ENCODE data around the gene DYNLT3.

Gene DYNLT3, protein sequence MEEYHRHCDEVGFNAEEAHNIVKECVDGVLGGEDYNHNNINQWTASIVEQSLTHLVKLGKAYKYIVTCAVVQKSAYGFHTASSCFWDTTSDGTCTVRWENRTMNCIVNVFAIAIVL

DNA sequence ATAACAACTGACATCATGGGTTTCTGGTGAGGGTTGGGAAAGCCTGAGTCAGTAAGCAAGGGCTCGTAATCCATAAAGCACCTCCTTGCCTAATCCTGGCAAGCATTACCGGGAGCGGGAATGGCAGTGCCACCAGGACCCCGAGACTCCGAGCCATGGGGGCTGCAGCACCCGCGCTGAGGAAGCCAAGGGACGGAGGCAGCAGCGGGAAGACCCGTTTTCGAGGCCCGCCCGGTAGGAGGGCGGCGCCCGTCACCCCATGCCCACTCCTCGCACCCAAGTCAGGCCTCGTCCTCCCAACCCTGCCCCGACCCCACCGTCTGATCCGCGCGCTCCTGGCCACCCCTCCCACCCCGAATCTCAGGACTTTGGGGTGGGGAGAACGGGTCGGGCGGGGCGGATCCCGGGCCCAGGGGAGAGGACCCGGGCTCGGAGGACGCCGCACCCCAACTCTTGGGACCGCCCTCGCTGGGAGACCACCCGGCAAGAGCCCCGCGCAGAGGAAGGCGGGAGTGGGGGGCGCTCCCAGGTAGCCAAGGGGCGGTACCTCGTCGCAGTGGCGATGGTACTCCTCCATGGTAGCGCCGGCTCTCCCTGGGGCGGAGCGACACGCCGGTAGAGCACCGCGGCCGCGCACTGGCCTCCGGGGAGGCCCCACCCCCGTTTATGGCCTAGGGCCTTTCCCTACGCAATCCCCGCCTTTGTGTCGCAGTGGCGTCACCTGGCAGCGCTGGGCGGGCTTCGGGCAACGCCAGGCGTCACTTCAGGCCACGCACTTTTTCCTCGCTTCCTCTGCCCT, at the start of gene DYNLT3:
DYNLT3 (minus strand) TSS at position 638 of the 799 bp plus-strand sequence; CDS start at position 577, 61 bp downstream.
- peak; percentile 50 to 64 (median 58) for DNase-seq (ENCODE audit: low read depth in 3 of 3)

DNA sequence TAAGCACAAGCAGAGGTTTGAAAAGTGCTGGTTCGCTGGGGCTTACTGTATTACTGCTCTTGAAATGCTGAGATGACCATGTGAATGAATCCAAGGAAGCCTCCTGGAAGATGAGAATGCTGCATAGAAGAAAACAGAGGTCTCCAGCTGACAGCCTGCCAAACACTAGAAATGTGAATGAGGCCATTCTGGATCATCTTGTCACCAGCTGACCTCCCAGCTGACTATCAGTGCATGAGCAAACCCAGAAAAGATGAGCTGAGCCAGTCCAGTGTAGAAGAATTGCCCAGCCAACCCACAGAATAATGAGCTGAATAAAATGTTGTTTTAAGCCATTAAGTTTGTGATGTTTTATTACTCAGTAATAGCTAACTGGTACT, 49.1 kb upstream of the DYNLT3 start:
- DNase-seq (ENCODE audit: low read depth in 3 of 3) = no peak

DNA sequence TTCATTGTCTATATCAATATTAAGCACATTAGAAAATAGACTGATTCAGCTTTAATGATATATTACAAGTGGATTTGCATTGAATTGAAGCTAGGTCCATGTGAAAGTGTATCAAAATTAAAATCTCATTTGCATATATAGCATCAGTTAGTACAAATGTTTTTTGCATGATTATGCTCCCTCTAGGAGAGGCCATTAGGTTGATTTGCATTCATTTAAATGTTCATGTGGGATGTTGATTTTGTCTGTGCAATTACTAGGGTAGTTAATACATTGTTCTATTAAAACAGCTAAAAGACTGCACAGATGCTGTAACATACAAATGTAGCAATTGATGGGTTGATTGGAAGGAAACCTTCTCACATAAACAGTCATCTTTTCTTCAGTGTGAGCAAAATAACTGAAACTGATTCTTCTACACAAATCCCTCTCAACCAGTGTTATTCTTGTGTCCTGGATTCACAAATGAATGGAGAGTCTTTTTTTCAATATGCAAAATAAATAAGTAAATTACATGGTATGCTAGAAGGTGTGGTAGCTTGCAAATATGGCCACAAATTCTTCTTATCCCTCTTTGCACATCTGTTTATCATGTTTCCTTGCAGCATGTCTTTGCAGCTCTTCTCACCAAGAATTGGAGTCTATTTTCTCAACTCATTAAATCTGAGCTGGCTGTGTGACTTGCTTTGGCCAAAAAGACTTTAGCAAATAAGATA, 48.6 kb upstream of the DYNLT3 start:
- DNase-seq (ENCODE audit: low read depth in 3 of 3) = no peak

DNA sequence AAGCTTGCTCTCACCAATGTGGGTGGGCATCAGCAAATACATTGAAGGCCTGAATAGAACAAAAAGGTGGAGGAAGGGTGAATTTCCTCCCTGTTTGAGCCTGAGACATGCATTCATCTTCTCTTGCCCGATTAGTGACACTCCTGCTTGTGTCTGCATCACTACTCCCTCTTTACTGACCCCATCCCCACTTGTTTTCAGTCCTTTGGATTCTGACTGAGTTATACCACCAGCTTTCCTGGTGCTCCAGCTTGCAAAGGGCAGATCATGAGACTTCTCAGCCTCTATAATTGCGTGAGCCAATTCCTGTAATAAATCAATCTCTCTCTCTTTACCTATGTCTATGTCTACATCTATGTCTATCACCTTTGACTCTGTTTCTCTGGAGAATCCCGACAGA, 47.4 kb upstream of the DYNLT3 start:
- DNase-seq (ENCODE audit: low read depth in 3 of 3) = no peak

DNA sequence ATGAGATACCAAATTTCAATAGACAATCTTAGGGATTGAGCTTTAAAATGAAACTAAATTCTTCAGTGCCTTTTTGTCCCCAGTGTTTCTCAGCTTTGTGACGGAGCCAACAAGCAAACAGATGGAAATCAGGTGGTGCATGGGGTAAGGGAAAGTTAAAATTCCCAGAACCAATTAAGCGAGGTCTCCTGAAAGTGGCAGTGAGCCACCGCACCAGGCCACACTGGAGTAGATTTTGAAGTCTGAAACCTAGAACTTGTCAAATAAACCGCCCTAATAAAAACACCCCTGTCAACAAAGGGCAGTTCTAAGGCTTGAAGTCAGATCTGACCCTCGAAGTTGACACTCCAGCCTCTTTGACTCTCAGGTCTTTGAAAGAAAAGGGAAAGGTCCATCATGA, 40.6 kb upstream of the DYNLT3 start:
- DNase-seq (ENCODE audit: low read depth in 3 of 3) = no peak

DNA sequence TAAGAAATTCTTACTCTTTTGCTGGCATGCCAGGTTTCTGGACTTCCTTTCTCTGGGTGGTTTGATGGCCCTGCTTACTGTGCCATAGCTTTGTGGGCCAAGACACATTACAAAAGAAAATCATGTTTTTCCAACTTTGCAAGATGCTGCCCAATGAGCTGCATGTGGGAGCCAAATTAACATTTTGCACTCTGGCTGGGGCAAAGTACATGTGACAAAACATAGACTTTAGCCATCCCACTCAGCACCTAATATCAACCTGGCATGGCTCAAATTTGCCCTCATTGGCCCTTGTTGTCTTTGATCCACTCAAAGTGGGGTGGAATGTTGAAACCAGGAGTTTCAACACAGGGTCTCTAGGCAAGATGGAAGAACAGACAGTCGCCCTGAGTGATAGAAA, 40.0 kb upstream of the DYNLT3 start:
- DNase-seq (ENCODE audit: low read depth in 3 of 3) = no peak

DNA sequence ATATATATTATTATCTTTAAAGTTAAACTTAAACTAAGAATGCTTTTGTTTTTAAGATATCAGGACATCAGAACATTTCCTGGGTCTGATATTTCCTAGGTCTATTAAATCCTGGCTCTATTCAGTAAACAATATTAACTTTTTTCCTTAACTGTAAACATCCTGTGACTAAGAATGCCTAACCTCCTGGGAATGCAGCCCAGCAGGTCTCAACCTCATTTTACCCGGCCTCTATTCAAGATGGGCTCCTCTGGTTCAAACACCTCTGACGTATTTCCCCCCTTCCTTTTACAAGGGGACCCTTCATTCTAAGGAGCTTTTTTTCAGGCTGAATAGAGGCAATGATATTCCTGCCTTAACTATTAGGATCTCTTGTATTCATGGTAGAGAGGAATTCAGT, 35.8 kb upstream of the DYNLT3 start:
- no peak for DNase-seq (ENCODE audit: low read depth in 3 of 3)

DNA sequence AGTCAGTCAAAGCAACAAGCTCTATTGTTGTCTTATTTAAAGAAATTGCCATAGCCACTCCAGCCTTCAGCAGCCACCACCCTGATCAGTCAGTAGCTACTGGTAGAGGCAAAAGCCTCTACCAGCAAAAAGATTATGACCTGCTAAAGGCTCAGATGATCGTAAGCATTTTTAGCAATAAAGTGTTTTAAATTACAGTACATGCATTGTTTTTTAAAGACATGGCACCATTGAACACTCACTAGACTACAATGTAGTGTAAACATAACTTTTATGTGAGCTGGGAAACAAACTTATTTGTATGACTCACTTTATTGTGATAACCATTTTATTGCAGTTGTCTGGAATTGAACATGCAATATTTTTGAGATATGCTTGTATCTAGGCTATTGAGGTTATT, 32.3 kb upstream of the DYNLT3 start:
- no peak for DNase-seq (ENCODE audit: low read depth in 3 of 3)

DNA sequence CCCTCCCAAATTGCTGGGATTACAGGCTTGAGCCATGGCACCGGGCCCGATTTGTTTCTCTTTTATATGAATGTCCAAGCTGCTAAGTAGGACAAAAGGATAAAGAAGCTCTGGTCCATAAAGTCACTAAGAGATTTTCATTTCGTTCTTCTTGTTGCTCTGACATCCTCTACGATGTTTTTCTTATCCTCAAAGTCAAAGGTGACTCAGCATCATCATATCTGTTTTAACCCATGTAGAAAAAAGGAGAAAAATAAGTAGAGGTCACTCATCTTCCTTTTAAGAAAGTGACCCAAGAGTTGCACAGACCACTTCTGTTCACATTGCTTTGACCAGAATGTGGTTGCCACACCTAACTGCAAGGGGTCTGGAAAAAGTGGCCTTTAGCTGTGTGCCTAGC, 29.3 kb upstream of the DYNLT3 start:
- no peak for DNase-seq (ENCODE audit: low read depth in 3 of 3)

DNA sequence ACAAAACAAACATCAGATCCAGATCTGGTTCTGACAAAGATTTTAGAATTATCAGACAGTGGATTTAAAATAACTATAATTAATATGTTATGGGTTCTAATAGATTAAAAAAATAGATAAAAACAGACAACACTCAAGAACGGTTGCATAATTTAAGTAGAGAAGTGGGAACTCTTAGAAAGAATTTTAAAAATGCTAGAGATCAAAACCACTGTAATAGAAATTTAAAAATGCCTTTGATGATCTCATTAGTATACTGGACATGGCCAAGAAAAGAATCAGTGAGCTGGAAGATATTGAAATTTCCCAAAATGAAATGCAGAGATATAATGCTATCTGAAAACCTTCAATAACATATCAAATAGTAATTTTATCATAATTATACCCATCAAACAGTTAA, 28.3 kb upstream of the DYNLT3 start:
- DNase-seq (ENCODE audit: low read depth in 3 of 3) = no peak

DNA sequence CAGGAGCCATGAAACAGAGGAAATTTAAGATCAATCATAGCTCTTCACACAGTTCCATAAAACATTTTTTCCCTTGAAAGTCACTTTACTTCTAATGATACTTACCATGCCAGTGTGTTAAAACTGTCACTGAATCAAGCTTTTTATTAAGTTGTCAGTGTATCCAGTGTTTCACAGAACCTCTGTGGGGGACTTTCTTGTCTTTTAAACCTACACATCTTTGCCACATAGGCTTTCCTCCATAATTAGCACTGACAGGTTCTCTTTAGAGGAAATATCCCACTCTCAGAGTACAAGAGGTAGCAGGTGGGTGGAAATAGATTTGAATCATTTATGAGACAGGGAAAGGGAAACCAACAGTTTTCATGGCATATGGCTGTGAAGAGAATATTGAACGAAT, 25.8 kb upstream of the DYNLT3 start:
- no peak for DNase-seq (ENCODE audit: low read depth in 3 of 3)

DNA sequence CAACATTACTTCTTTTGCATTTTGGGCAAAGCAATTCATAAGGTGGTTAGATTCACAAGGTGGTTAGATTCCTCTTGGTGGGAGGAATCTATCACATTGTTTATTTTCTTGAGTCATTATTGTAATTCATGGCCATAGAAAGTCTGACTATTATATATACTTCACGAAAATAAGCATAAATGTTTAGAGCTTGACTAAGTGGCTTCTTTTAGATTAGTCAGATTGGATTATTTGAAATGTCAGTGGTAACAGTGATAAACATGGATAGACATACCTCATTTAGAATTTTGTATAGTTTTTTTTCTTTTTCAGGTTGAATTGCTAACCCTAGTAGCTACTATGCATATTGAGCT, 24.9 kb upstream of the DYNLT3 start:
- DNase-seq (ENCODE audit: low read depth in 3 of 3) = no peak

DNA sequence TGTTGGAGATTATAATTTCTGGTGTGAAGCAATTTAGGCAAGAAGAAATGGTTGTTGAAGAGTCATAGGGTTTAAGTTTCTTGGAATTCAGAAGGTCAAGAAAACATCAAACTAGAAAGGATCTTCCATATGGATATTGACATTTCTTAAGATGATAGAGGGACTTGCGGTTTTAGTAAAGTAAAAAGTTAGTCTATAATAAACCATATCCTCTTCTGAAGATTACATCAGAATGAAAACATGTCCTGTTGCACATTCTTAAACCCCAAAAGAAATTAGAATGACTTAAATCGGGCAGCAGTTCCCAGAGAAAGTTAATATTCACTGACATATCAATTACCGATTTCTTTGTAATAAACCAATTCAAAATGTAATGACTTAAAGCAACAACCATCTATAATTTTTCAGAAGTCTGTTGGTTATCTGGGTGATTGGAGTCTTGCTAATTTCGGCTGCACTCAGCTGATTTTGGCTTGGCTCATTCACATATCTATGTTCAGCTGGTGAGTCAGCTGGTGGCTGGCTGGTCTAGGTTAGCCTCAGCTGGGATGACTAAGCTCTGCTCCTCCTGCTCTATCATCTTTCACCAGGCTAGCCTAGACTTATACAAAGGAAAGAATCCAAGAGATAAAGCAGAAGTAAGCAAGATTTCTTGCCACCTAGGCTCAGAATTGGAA, 24.4 kb upstream of the DYNLT3 start:
- no peak for DNase-seq (ENCODE audit: low read depth in 3 of 3)

DNA sequence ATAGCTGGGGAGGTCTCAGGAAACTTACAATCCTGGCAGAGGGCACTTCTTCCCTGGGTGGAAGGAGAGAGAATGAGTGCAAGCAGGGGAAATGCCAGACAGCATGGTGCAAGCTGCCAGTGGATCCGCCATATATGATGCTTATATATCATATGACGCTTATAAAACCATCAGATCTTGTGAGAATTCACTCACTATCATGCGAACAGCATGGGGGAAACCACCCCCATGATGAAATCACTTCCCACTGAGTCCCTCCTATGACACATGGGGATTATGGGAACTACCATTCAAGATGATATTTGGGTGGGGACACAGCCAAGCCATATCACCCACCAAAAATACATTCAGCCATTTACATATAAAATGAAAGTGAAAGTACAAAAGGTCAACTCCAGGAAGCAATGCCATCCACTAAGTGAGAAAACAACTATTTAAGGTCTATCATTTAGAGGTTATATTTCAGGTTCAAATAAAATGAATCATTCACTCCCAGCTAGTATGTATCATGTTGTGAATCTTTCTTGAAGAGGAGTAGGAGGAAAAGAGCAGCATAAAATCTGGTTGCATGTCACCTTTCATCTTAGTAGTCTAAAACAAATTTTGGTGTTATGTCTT, 20.3 kb upstream of the DYNLT3 start:
- DNase-seq (ENCODE audit: low read depth in 3 of 3) = no peak

DNA sequence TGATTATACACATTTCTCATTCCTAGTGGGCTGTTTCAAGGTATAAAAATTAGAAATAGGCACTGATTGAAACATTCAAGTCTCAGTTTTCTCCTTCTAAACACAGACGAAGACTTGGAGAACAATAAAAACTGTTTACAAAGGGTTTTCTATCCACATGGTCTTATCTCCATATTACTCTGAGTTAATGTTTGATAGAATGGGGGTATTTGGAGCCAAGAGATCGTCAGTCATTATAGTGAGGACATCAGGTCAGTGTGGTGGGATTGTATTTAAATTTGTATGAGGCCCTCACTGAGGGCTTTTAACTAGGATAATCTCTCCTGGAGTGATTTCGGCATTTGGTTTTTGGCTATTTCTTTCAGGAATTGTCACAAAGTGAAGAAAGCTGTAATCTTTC, 16.4 kb upstream of the DYNLT3 start:
- DNase-seq (ENCODE audit: low read depth in 3 of 3) = no peak

DNA sequence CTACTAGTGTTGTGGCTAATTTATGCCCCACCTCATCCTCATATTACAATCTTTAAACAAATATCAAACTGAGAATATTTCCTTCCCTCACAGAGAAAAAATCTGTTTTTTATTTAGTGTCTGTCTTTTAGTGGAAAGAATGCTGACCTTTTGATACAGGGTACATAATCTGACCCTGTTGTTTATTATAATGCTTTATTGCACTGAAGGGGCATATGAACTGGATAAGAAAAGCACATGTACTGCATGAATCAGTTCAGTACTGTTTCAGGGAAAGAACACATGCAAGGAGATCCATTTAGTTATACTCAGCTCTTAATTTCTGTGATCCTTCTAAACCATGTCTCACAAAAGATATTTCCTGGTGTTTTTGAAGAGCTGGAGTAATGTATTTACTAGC, 15.5 kb upstream of the DYNLT3 start:
- DNase-seq (ENCODE audit: low read depth in 3 of 3) = no peak

DNA sequence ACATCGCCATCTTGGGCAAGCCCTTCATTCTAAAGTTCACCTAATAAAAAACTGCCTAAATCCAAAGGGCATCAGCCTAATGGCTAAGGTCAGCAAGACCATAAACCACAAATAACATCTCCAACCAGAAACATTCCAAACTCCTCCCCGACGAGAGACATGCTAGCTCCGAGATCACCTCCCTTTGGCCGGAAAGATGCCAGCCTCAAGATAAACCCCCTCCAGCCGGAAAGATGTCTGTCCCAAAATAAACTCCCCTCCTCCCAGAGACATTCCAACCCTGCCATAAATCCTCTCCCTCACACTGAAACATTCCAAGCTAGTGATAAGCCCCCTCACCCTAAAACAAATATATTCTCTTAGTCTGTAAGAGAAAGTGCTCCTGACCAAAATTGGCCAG, 13.3 kb upstream of the DYNLT3 start:
- no peak for DNase-seq (ENCODE audit: low read depth in 3 of 3)

DNA sequence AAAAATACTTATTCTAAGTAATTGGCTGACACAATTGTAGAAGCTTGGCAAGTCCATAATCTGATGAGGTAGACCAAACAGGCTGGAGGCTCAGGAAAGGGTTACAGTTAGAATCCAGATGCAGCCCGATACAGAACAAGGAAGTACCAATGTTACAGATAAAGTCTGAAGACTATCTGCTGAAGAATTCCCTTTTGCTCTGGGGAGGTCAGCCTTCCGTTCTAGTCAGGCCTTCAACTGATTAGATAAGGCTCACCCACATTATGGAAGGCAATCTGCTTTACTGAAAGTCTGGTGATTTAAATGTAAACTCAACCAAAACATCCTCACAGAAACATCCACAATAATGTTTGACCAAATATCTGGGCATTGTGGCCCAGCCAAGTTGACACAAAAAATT, 7.4 kb upstream of the DYNLT3 start:
- no peak for DNase-seq (ENCODE audit: low read depth in 3 of 3)

DNA sequence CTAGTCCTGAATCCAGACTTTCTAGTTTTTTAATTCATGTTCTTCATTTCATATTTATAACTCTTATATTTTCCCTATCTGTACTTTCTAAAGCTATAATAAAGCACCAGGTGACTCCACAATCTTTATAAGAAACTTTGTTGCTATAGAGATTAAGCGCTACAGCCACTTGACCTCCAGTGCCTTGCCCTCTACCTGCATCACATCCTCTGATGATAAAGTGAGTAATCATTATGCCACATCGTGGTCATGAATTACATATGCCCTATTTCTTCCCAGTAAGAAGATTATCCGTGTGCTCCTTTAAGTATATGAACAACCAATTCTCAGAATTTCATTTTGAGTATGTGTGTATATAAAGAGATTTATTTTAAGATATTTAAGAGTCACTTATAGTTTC, 6.8 kb upstream of the DYNLT3 start:
- DNase-seq (ENCODE audit: low read depth in 3 of 3) = no peak

DNA sequence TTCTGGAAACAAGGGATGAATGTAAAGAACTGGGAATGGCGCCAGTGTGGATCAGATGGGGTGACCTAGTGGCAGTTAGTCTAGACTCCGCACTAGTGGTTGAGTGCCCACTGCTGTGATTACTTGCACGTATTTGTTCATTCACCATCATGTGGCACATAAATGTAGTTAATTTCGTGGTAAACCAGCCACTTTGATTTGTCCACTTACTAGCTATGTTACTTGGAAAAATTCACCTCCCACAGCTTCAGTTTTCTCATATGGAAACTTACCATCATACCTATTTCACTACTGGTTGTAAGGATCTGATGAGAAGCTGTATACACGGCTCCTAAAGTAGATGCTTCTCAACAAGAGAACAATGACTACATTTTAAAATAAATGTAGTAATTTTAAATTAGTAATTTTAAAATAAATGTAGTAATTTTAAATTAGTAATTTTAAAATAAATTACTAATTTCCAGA, 394 bp upstream of the DYNLT3 start:
- DNase-seq (ENCODE audit: low read depth in 3 of 3) = no peak

DNA sequence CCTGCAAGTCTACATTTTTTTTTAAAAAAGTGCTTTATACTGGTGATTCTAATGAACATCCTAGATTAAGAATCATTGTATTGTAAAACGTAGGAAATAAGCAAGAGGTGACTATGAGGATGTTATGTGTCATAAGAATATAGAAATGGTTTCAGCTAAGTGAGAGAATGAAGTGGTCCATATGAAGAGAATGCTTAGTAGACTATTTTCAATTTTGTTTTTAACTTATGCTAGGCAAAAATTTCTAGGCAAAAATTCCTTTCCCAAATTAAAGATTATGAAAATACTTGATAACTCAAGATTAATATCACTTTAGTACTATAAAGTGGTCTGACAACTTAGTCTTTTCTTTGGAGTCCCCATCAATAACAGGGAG, 825 bp downstream of the DYNLT3 start:
- DNase-seq (ENCODE audit: low read depth in 3 of 3) = no peak

DNA sequence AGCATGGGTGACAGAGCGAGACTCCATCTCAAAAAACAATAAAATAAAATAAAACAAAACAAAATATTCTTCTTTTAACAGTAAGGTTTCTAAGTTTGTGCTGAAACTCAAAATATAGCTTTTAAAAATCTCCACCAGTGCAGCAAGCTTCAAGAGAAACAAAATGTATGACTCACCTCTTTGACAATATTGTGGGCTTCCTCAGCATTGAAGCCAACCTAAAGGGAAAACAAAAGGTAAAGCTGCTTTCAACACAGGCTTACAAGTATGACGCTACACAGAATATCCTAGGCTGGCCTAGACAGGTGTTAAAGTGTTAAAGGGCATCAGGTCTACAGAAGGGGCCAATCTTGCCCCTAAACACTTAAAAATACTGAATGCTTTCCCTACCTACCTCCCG, 1.2 kb downstream of the DYNLT3 start:
- DNase-seq (ENCODE audit: low read depth in 3 of 3) = no peak

Measured in stimulated activated CD4-positive, alpha-beta T cell treated with anti-CD3 and anti-CD28 coated beads, TNF-alpha, amount 100 ng/mL, for 48 hours (primary cell).